Breast epithelium (tissue), 3 donors: ENCODE data around the gene SUMO2.

Experiments
- CTCF ChIP-seq, 3 donors: fragments of 450-650 bp; IDR thresholded peaks; one replicate each; pipeline ENCODE4 v1.5.1; 2016 to 2017; ENCODE audit warnings: antibody characterized with exemption in 3 of 3, mild to moderate bottlenecking in 3 of 3, moderate library complexity in 3 of 3
- POLR2A ChIP-seq: fragments of 450-650 bp; IDR thresholded peaks from one replicate; pipeline ENCODE4 v1.6.1; 2016; ENCODE audit warnings: antibody characterized with exemption, mild to moderate bottlenecking, moderate library complexity
- POLR2AphosphoS5 ChIP-seq, 3 donors: sonication (generic); formaldehyde crosslinking; IDR thresholded peaks; one replicate each; pipeline ENCODE4 v1.6.1; 2017; ENCODE audit warnings: antibody characterized with exemption in 3 of 3

DNA sequence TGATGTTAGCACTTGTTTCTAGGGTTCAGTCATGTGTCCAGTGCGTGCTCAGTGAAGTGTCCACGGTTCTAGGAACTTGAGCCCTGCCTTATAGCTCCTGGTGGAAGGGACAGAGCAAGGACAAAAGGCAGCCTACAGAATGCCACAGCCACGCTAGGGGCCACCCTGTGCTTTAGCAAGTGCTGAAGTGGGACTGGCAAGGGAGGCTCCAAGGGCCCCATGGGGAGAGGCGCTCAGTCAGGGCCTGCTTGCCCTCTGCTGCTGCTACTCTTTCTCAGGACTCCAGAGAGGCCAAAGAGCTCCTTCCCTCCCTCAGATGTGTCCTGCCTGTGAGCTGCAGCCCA lies 58.0 kb downstream of the SUMO2 start:
- TF ChIP-seq CTCF (IDR thresholded peaks at IDR 0.05) (no peak), POLR2A (no peak), POLR2AphosphoS5 (IDR thresholded peaks at IDR 0.05) (no peak)
